OCI-LY1 (cell line): ENCODE measurements around the gene CACNG4.

Source experiments
- CTCF ChIP-seq: fragments of 200-600 bp; sonication (generic), shearing (Covaris generic); IDR thresholded peaks from 2 replicates; pipeline ENCODE4 v1.5.1; 2017; ENCODE audit warnings: mild to moderate bottlenecking, antibody characterized with exemption, low read length, moderate library complexity, mixed read lengths
- EZH2 ChIP-seq: fragments of 200-600 bp; sonication (generic), shearing (Covaris generic); IDR thresholded peaks from 2 replicates; pipeline ENCODE4 v1.8.0; 2017; ENCODE audit warnings: borderline replicate concordance, mixed run types, mild to moderate bottlenecking, antibody characterized with exemption, low read length, moderate library complexity, mixed read lengths

DNA sequence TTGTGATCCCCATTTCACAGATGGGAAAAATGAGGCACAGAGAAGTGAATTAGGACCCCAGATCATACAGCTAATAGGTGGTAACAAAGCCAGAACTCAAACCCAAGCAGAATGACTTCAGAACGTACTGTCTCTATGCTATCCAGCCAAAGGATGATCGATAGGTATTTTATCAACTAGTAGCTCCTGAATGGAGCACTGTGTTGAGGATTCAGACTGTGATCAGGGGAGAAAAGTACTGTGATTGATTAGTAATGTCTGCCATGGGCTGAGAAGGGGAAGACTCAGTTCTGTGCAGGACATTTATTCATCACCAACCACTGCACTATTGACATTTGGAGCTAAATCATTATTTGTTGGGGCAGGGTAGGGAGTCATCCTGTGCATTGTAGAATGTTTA lies 38.7 kb downstream of the CACNG4 start:
- TF ChIP-seq CTCF (no peak), EZH2 (no peak)
